NCI-H748 (cell line): Measurements from ENCODE around the gene CDKAL1.

ENCODE experiments used
- DNase-seq: peaks from one replicate; lab custom pipeline; 2025; ENCODE audit not compliant: unreplicated experiment; lab: John Stamatoyannopoulos, UW

Gene CDKAL1

GRCh38 chr6:21157186-21157929, 623.1 kb downstream of the CDKAL1 start:
- DNase-seq = peak; percentile 55

GRCh38 chr6:21158149-21158548, 623.9 kb downstream of the CDKAL1 start:
- DNase-seq = no peak

GRCh38 chr6:21158873-21159272, 624.6 kb downstream of the CDKAL1 start:
- DNase-seq = no peak

- DNase-seq = no peak
These were observed 625.2 kb downstream of the CDKAL1 start for GRCh38 chr6:21159465-21159864.

GRCh38 chr6:21161707-21162106, 627.5 kb downstream of the CDKAL1 start:
- no peak for DNase-seq

- DNase-seq = no peak
These were observed 629.0 kb downstream of the CDKAL1 start for GRCh38 chr6:21163110-21163837.

GRCh38 chr6:21163838-21164180, 629.6 kb downstream of the CDKAL1 start:
- no peak for DNase-seq

GRCh38 chr6:21164768-21165326, 630.6 kb downstream of the CDKAL1 start:
- DNase-seq = no peak

- peak; percentile 51 for DNase-seq
These were observed 632.5 kb downstream of the CDKAL1 start for GRCh38 chr6:21166754-21167153.

- no peak for DNase-seq
These were observed 633.5 kb downstream of the CDKAL1 start for GRCh38 chr6:21167790-21168189.

- no peak for DNase-seq
These were observed 637.5 kb downstream of the CDKAL1 start for GRCh38 chr6:21171801-21172200.

GRCh38 chr6:21173031-21173430, 638.8 kb downstream of the CDKAL1 start:
- DNase-seq = no peak

GRCh38 chr6:21173678-21174077, 639.4 kb downstream of the CDKAL1 start:
- DNase-seq = no peak

GRCh38 chr6:21176197-21176596, 641.9 kb downstream of the CDKAL1 start:
- DNase-seq = no peak

- no peak for DNase-seq
These were observed 645.9 kb downstream of the CDKAL1 start for GRCh38 chr6:21180155-21180554.

- DNase-seq = no peak
These were observed 646.6 kb downstream of the CDKAL1 start for GRCh38 chr6:21180800-21181337.

- no peak for DNase-seq
These were observed 647.6 kb downstream of the CDKAL1 start for GRCh38 chr6:21181866-21182265.

- DNase-seq = no peak
These were observed 648.3 kb downstream of the CDKAL1 start for GRCh38 chr6:21182589-21182988.

GRCh38 chr6:21185861-21186478, 651.7 kb downstream of the CDKAL1 start:
- peak; percentile 97 for DNase-seq

- no peak for DNase-seq
These were observed 652.3 kb downstream of the CDKAL1 start for GRCh38 chr6:21186479-21187055.

- no peak for DNase-seq
These were observed 653.2 kb downstream of the CDKAL1 start for GRCh38 chr6:21187485-21187884.
